Progenitor cell of endocrine pancreas (in vitro differentiated cells): ENCODE data around the gene KCNMB3. TPM values are rescaled to one million over a fixed set of nuclear protein-coding genes. Genes with fewer than 3 reads are reported as not detected.
"Not testable (repeated sequence)": the region's sequence is repeated elsewhere in the genome, so short reads cannot be mapped to it uniquely, and the experiment has no call there.

Source experiments
- DNase-seq: peaks from one replicate; pipeline ENCODE4 v3.0.0; 2021; ENCODE audit warnings: low spot score; ENCODE audit not compliant: unreplicated experiment
- H3K27ac Mint-ChIP-seq: 2 replicates; pipeline ENCODE4 v1.8.0; 2021; ENCODE audit warnings: mild to moderate bottlenecking, moderate library complexity, mixed read lengths
- H3K27me3 Mint-ChIP-seq: 2 replicates; pipeline ENCODE4 v1.8.0; 2021; ENCODE audit warnings: mixed read lengths
- H3K36me3 Mint-ChIP-seq: 2 replicates; pipeline ENCODE4 v1.8.0; 2022; ENCODE audit warnings: mixed read lengths; ENCODE audit not compliant: insufficient read depth
- H3K4me1 Mint-ChIP-seq: 2 replicates; pipeline ENCODE4 v1.8.0; 2021; ENCODE audit warnings: low read depth, mixed read lengths
- H3K4me3 Mint-ChIP-seq: 2 replicates; pipeline ENCODE4 v1.8.0; 2021; ENCODE audit warnings: low read depth, mild to moderate bottlenecking, moderate library complexity, mixed read lengths
- H3K9me3 Mint-ChIP-seq: 2 replicates; pipeline ENCODE4 v1.8.0; 2021; ENCODE audit warnings: low read depth, mixed read lengths
- CTCF ChIP-seq: fragments of 200-600 bp; sonication (generic); IDR thresholded peaks from one replicate; pipeline ENCODE4 v1.5.0; 2021; ENCODE audit warnings: antibody characterized with exemption, mild to moderate bottlenecking; ENCODE audit not compliant: unreplicated experiment
- total RNA-seq: library from RNA; stranded (reverse); gene quantifications from 2 replicates; pipeline ENCODE4 v1.2.1, GENCODE V29; 2021

Gene KCNMB3
- total RNA-seq, 1 donor from 2014 or later = 4.4 TPM

- Mint-ChIP-seq H3K4me3 (no peak overlapping the region), H3K27ac (no peak overlapping the region), H3K9me3 (no peaks in the 10 kb centered on the region), H3K36me3 (no peaks in the 10 kb centered on the region), H3K27me3 (no peaks in the 10 kb centered on the region), H3K4me1 (no peaks in the 10 kb centered on the region)
- TF ChIP-seq CTCF = no peak
- DNase-seq = no peak
Observed at GRCh38 chr3:179278932-179279693, 28.2 kb upstream of the KCNMB3 start.

GRCh38 chr3:179278151-179278550 is 27.2 kb upstream of the KCNMB3 start:
- H3K36me3 Mint-ChIP-seq = no peaks in the 10 kb centered on the region
- TF ChIP-seq CTCF = no peak
- H3K27me3 Mint-ChIP-seq = no peaks in the 10 kb centered on the region
- no peaks in the 10 kb centered on the region for H3K4me1 Mint-ChIP-seq
- DNase-seq = no peak
- H3K4me3 Mint-ChIP-seq = no peak overlapping the region
- H3K27ac Mint-ChIP-seq = no peak overlapping the region
- H3K9me3 Mint-ChIP-seq = no peaks in the 10 kb centered on the region

GRCh38 chr3:179276743-179277142 is 25.8 kb upstream of the KCNMB3 start:
- DNase-seq = no peak
- H3K4me1 Mint-ChIP-seq = no peaks in the 10 kb centered on the region
- TF ChIP-seq CTCF = no peak
- H3K27me3 Mint-ChIP-seq = no peaks in the 10 kb centered on the region
- no peaks in the 10 kb centered on the region for H3K36me3 Mint-ChIP-seq
- H3K4me3 Mint-ChIP-seq = no peak overlapping the region
- no peaks in the 10 kb centered on the region for H3K9me3 Mint-ChIP-seq
- H3K27ac Mint-ChIP-seq = no peak overlapping the region

GRCh38 chr3:179276001-179276400 is 25.1 kb upstream of the KCNMB3 start:
- no peak for TF ChIP-seq CTCF
- Mint-ChIP-seq H3K27me3 (no peaks in the 10 kb centered on the region), H3K4me3 (no peak overlapping the region), H3K27ac (no peak overlapping the region), H3K9me3 (no peaks in the 10 kb centered on the region), H3K4me1 (no peaks in the 10 kb centered on the region), H3K36me3 (no peaks in the 10 kb centered on the region)
- DNase-seq = no peak

GRCh38 chr3:179274434-179274833 is 23.5 kb upstream of the KCNMB3 start:
- H3K9me3 Mint-ChIP-seq = not testable (repeated sequence)

GRCh38 chr3:179272385-179272784 is 21.5 kb upstream of the KCNMB3 start:
- H3K9me3 Mint-ChIP-seq = no peaks in the 10 kb centered on the region
- DNase-seq = no peak
- H3K36me3 Mint-ChIP-seq = no peaks in the 10 kb centered on the region
- no peaks in the 10 kb centered on the region for H3K27me3 Mint-ChIP-seq
- H3K4me1 Mint-ChIP-seq = no peaks in the 10 kb centered on the region
- H3K4me3 Mint-ChIP-seq = no peak overlapping the region
- H3K27ac Mint-ChIP-seq = no peak overlapping the region
- TF ChIP-seq CTCF = no peak

More at GRCh38 chr3:179274434-179274833, 23.5 kb upstream of the KCNMB3 start:
- not testable (repeated sequence) for H3K27ac Mint-ChIP-seq, DNase-seq, H3K36me3 Mint-ChIP-seq, H3K27me3 Mint-ChIP-seq, H3K4me3 Mint-ChIP-seq, H3K4me1 Mint-ChIP-seq
